Measurements from ENCODE around the gene GALT.
A peak's percentile ranks its signal among the peaks of the same experiment; 100 is the strongest.

GRCh38 chr9:34633851-34634550 is 12.5 kb upstream of the GALT start:
- peak; percentile 98 for TF ChIP-seq CTCF (IDR thresholded peaks at IDR 0.05; ENCODE audit: insufficient read depth, low read length, poor library complexity, severe bottlenecking)
- no peak for TF ChIP-seq EZH2phosphoT487 (conservative IDR thresholded peaks at IDR 0.05; ENCODE audit: low read length)
